ENCODE data around the gene ASS1. TPM values are rescaled to one million over a fixed set of nuclear protein-coding genes. Genes with fewer than 3 reads are reported as not detected.

The ASS1 gene
- total RNA-seq, 1 donor from 2014 or later: 84.8 TPM

- DNase-seq (ENCODE audit: missing footprints) (peak; percentile 37), ATAC-seq (no peak)
- intact Hi-C loops (cut with DNase I): no loop called here
Measured at GRCh38 chr9:130462685-130463540, 18.2 kb downstream of the ASS1 start.

GRCh38 chr9:130463763-130464745 is 19.3 kb downstream of the ASS1 start:
- ATAC-seq (no peak), DNase-seq (ENCODE audit: missing footprints) (peak; percentile 37)
- intact Hi-C loops (cut with DNase I): no loop called here

GRCh38 chr9:130465383-130466096 is 20.8 kb downstream of the ASS1 start:
- no peak for DNase-seq (ENCODE audit: missing footprints)
- intact Hi-C loops (cut with DNase I): no loop called here
- ATAC-seq: no peak

- ATAC-seq (no peak), DNase-seq (ENCODE audit: missing footprints) (no peak)
- intact Hi-C loops (cut with DNase I): no loop called here
Measured at GRCh38 chr9:130466537-130467217, 21.9 kb downstream of the ASS1 start.

GRCh38 chr9:130467316-130467715 is 22.6 kb downstream of the ASS1 start:
- no peak for ATAC-seq

GRCh38 chr9:130468566-130468965 is 23.8 kb downstream of the ASS1 start:
- DNase-seq (ENCODE audit: missing footprints) (no peak), ATAC-seq (no peak)
- intact Hi-C loops (cut with DNase I): no loop called here

More at GRCh38 chr9:130467316-130467715, 22.6 kb downstream of the ASS1 start:
- intact Hi-C loops (cut with DNase I): no loop called here
- no peak for DNase-seq (ENCODE audit: missing footprints)

- DNase-seq (ENCODE audit: missing footprints) (no peak), ATAC-seq (no peak)
- intact Hi-C loops (cut with DNase I): no loop called here
Measured at GRCh38 chr9:130470269-130470668, 25.5 kb downstream of the ASS1 start.

- intact Hi-C loops (cut with DNase I): no loop called here
- ATAC-seq: no peak
- DNase-seq (ENCODE audit: missing footprints): no peak
Measured at GRCh38 chr9:130470950-130471349, 26.2 kb downstream of the ASS1 start.

GRCh38 chr9:130471411-130472183 is 26.8 kb downstream of the ASS1 start:
- ATAC-seq: no peak
- DNase-seq (ENCODE audit: missing footprints): no peak
- intact Hi-C loops (cut with DNase I): no loop called here

GRCh38 chr9:130472184-130472705 is 27.5 kb downstream of the ASS1 start:
- intact Hi-C loops (cut with DNase I): no loop called here
- no peak for ATAC-seq

GRCh38 chr9:130473009-130473408 is 28.2 kb downstream of the ASS1 start:
- no peak for ATAC-seq
- no peak for DNase-seq (ENCODE audit: missing footprints)
- intact Hi-C loops (cut with DNase I): no loop called here

More at GRCh38 chr9:130472184-130472705, 27.5 kb downstream of the ASS1 start:
- DNase-seq (ENCODE audit: missing footprints): no peak

- intact Hi-C loops (cut with DNase I): no loop called here
- ATAC-seq (no peak), DNase-seq (ENCODE audit: missing footprints) (no peak)
Measured at GRCh38 chr9:130473566-130473965, 28.8 kb downstream of the ASS1 start.

- intact Hi-C loops (cut with DNase I): no loop called here
- ATAC-seq: no peak
- DNase-seq (ENCODE audit: missing footprints): no peak
Measured at GRCh38 chr9:130474106-130474505, 29.3 kb downstream of the ASS1 start.

- DNase-seq (ENCODE audit: missing footprints) (no peak), ATAC-seq (no peak)
- intact Hi-C loops (cut with DNase I): no loop called here
Measured at GRCh38 chr9:130476151-130476730, 31.5 kb downstream of the ASS1 start.

GRCh38 chr9:130477564-130477963 is 32.8 kb downstream of the ASS1 start:
- DNase-seq (ENCODE audit: missing footprints) (no peak), ATAC-seq (no peak)
- intact Hi-C loops (cut with DNase I): no loop called here

GRCh38 chr9:130478152-130478551 is 33.4 kb downstream of the ASS1 start:
- ATAC-seq (no peak), DNase-seq (ENCODE audit: missing footprints) (no peak)
- intact Hi-C loops (cut with DNase I): no loop called here
